Body of pancreas (tissue), 4 donors: ENCODE results near the gene MAP4K4.

Source experiments
- CTCF ChIP-seq, 7 experiments: fragments of 450-650 bp in 4 of 7; fragments of 200-600 bp in 3 of 7; sonication (generic) in 3 of 7; IDR thresholded peaks; one replicate each; pipeline ENCODE4 v1.5.1; 2016 to 2019; ENCODE audit warnings: antibody characterized with exemption in 7 of 7
- POLR2A ChIP-seq, 3 donors: fragments of 450-650 bp; IDR thresholded peaks; one replicate each; pipeline ENCODE4 v1.6.1; 2016; ENCODE audit warnings: antibody characterized with exemption in 3 of 3, mild to moderate bottlenecking in 2 of 3

- no peak for TF ChIP-seq CTCF (IDR thresholded peaks at IDR 0.05)
- TF ChIP-seq POLR2A (IDR thresholded peaks at IDR 0.05): no peak
These were observed 196.3 kb downstream of the MAP4K4 start for GRCh38 chr2:101893681-101894381.
